Measurements from ENCODE around the gene LGI2. TPM values are rescaled to one million over a fixed set of nuclear protein-coding genes. Genes with fewer than 3 reads are reported as not detected.

Gene LGI2
- total RNA-seq, 1 experiment from 2014 or later, result 0.43 TPM

DNA sequence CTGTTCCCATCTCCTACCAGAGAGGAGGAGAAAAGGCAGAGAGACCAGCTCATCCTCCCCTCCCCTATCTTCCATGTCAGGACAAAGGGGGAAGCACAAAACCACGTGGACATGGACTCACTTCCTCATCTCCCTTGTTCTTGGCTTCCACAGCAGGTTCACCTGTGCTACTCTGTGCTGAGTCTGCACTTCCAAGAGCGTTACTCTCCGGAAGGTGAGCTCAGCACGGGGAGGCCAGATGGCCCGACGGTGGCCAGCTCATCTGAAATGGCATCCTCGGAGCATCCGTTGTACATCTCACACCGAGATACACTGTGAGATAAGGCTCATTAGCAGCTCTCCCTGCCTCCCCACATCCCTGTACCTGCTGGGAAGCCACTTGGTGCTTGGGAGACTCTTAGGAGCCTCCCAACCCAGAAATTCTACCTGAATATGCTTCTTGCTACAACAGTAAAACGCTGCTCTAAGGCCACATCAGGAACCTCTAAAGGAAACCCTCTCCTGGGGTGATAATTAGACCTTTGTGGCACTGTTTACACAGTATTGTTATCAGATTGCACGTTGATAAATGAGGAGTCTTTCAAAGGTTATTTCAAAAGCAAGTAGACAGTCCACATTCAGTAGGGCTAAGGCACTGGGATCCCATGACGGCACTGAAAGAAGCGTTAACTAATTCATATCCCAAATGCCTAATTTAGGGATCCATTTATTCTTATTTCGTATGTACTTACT lies 19.4 kb downstream of the LGI2 start:
- no peaks in the 10 kb centered on the region for H3K36me3 ChIP-seq (ENCODE audit: insufficient read depth, low read length, poor library complexity, severe bottlenecking)
- ChIA-PET CTCF (no interaction called here), POLR2A (ENCODE audit: low non-redundant PET) (interaction anchor here (0.6 kb wide), 1 partner anchor 210 kb away, joined by 3 read pairs; no protein-coding TSS in a partner anchor)
- no peak overlapping the region for H3K4me3 ChIP-seq (ENCODE audit: low read depth, low read length, poor library complexity, severe bottlenecking)
- no TSS peak for BruUV-seq (replicated peaks)
- peaks cover 19% of the 10 kb centered on the region for H3K4me1 ChIP-seq (ENCODE audit: insufficient read depth, low read length, poor library complexity, severe bottlenecking)
- TF ChIP-seq EZH2 (IDR thresholded peaks at IDR 0.05; ENCODE audit: borderline replicate concordance, low read depth, low read length, poor library complexity, severe bottlenecking), result no peak
- TF ChIP-seq, protein P1, sequence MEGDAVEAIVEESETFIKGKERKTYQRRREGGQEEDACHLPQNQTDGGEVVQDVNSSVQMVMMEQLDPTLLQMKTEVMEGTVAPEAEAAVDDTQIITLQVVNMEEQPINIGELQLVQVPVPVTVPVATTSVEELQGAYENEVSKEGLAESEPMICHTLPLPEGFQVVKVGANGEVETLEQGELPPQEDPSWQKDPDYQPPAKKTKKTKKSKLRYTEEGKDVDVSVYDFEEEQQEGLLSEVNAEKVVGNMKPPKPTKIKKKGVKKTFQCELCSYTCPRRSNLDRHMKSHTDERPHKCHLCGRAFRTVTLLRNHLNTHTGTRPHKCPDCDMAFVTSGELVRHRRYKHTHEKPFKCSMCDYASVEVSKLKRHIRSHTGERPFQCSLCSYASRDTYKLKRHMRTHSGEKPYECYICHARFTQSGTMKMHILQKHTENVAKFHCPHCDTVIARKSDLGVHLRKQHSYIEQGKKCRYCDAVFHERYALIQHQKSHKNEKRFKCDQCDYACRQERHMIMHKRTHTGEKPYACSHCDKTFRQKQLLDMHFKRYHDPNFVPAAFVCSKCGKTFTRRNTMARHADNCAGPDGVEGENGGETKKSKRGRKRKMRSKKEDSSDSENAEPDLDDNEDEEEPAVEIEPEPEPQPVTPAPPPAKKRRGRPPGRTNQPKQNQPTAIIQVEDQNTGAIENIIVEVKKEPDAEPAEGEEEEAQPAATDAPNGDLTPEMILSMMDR (conservative IDR thresholded peaks at IDR 0.05; ENCODE audit: low read depth, low read length), result no peak
- intact Hi-C loops (cut with micrococcal nuclease; ENCODE audit: unreplicated experiment), result no loop called here
- H3K9me3 ChIP-seq (ENCODE audit: low read depth, low read length, poor library complexity, severe bottlenecking), result no peaks in the 10 kb centered on the region
- H3K27ac ChIP-seq (ENCODE audit: low read depth, low read length, poor library complexity, severe bottlenecking), result no peak overlapping the region
- no peaks in the 10 kb centered on the region for H3K27me3 ChIP-seq (replicated peaks; ENCODE audit: insufficient read depth, low read depth, low read length, poor library complexity)
- DNase-seq (ENCODE audit: low spot score), result no peak

DNA sequence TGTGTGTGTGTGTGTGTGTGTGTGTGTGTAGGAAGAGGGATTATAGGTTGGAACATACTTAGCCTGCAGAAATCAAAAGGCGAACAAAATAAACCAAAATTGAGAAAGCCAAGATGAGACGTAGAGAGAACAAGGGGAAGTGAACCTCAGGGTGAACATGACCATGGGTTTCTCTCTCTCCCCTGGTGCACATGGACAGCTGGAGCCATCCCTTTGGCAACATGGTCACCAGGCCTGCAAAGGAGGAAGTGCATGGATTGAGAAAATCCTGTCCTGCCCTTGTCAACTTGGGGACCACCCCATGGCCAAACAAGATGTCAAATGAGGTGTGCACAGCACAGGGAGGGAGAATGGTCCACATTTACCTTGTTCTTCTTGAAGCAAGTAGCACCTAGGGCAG lies 23.1 kb downstream of the LGI2 start:
- H3K4me1 ChIP-seq (ENCODE audit: insufficient read depth, low read length, poor library complexity, severe bottlenecking), result no peaks in the 10 kb centered on the region
- no peak overlapping the region for H3K4me3 ChIP-seq (ENCODE audit: low read depth, low read length, poor library complexity, severe bottlenecking)
- H3K36me3 ChIP-seq (ENCODE audit: insufficient read depth, low read length, poor library complexity, severe bottlenecking), result no peaks in the 10 kb centered on the region
- intact Hi-C loops (cut with micrococcal nuclease; ENCODE audit: unreplicated experiment), result no loop called here
- DNase-seq (ENCODE audit: low spot score), result no peak
- TF ChIP-seq EZH2 (IDR thresholded peaks at IDR 0.05; ENCODE audit: borderline replicate concordance, low read depth, low read length, poor library complexity, severe bottlenecking), result no peak
- BruUV-seq (replicated peaks), result no TSS peak
- H3K27ac ChIP-seq (ENCODE audit: low read depth, low read length, poor library complexity, severe bottlenecking), result no peak overlapping the region
- no peaks in the 10 kb centered on the region for H3K27me3 ChIP-seq (replicated peaks; ENCODE audit: insufficient read depth, low read depth, low read length, poor library complexity)
- POLR2A ChIA-PET (ENCODE audit: low non-redundant PET), result no interaction called here
- H3K9me3 ChIP-seq (ENCODE audit: low read depth, low read length, poor library complexity, severe bottlenecking), result no peaks in the 10 kb centered on the region
- CTCF ChIA-PET, result no interaction called here

DNA sequence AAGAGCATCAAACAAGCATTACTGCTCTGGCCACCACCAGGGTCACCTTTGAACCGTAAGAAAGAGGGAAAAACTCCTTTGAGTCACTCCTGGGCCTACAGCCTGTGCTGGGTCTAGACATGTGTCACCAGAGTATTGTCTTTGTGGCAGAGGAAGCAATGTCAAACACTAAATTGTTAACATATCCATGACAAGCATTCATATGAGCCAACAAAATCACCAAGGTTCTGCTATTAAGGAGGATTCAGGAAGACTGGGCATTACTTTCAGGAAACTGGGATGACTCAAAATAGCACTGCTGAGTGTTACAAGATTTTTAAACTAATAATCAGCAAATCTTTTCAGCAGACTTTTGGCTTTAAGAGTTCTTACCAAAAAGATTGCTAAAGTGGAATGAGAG lies 28.1 kb downstream of the LGI2 start:
- peak; percentile 11 for DNase-seq (ENCODE audit: low spot score)
- Histone ChIP-seq H3K27me3 (replicated peaks; ENCODE audit: insufficient read depth, low read depth, low read length, poor library complexity) (no peaks in the 10 kb centered on the region), H3K9me3 (ENCODE audit: low read depth, low read length, poor library complexity, severe bottlenecking) (no peaks in the 10 kb centered on the region), H3K27ac (ENCODE audit: low read depth, low read length, poor library complexity, severe bottlenecking) (no peak overlapping the region), H3K4me3 (ENCODE audit: low read depth, low read length, poor library complexity, severe bottlenecking) (no peak overlapping the region), H3K4me1 (ENCODE audit: insufficient read depth, low read length, poor library complexity, severe bottlenecking) (no peaks in the 10 kb centered on the region), H3K36me3 (ENCODE audit: insufficient read depth, low read length, poor library complexity, severe bottlenecking) (no peaks in the 10 kb centered on the region)
- intact Hi-C loops (cut with micrococcal nuclease; ENCODE audit: unreplicated experiment), result no loop called here
- ChIA-PET POLR2A (ENCODE audit: low non-redundant PET) (no interaction called here), CTCF (no interaction called here)
- TF ChIP-seq, protein P1 (conservative IDR thresholded peaks at IDR 0.05; ENCODE audit: low read depth, low read length), result no peak
- no peak for TF ChIP-seq EZH2 (IDR thresholded peaks at IDR 0.05; ENCODE audit: borderline replicate concordance, low read depth, low read length, poor library complexity, severe bottlenecking)
- BruUV-seq (replicated peaks), result no TSS peak

DNA sequence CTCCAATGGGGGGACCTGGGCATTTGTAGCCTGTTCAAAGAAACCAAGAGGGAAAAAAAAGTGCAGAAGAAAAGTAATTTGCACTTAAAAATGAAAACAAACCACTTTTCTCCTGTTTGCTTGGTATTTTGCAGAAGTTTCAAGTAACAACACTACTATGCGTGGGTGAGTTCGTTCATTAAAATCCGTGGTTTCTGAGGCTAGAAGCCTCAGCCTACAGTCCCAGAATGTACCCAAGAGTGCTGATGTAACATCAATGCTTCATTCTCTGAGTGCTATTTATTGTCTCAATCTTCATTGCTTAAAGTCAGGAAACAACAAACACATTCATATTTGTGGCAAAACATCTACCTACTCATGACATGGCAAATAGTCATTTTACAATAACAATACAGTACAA lies 29.2 kb downstream of the LGI2 start:
- no peak for TF ChIP-seq EZH2 (IDR thresholded peaks at IDR 0.05; ENCODE audit: borderline replicate concordance, low read depth, low read length, poor library complexity, severe bottlenecking)
- TF ChIP-seq, protein P1 (conservative IDR thresholded peaks at IDR 0.05; ENCODE audit: low read depth, low read length), result no peak
- H3K4me1 ChIP-seq (ENCODE audit: insufficient read depth, low read length, poor library complexity, severe bottlenecking), result no peaks in the 10 kb centered on the region
- POLR2A ChIA-PET (ENCODE audit: low non-redundant PET), result no interaction called here

More for the DNA sequence above, 29.2 kb downstream of the LGI2 start:
- CTCF ChIA-PET, result no interaction called here
- no peak overlapping the region for H3K27ac ChIP-seq (ENCODE audit: low read depth, low read length, poor library complexity, severe bottlenecking)
- no TSS peak for BruUV-seq (replicated peaks)
- no peaks in the 10 kb centered on the region for H3K36me3 ChIP-seq (ENCODE audit: insufficient read depth, low read length, poor library complexity, severe bottlenecking)
- intact Hi-C loops (cut with micrococcal nuclease; ENCODE audit: unreplicated experiment), result no loop called here
- no peaks in the 10 kb centered on the region for H3K9me3 ChIP-seq (ENCODE audit: low read depth, low read length, poor library complexity, severe bottlenecking)
- no peaks in the 10 kb centered on the region for H3K27me3 ChIP-seq (replicated peaks; ENCODE audit: insufficient read depth, low read depth, low read length, poor library complexity)
- no peak overlapping the region for H3K4me3 ChIP-seq (ENCODE audit: low read depth, low read length, poor library complexity, severe bottlenecking)
- DNase-seq (ENCODE audit: low spot score), result no peak

Data from A673 (cell line).